Stomach (tissue), 4 donors: ENCODE data around the gene HOXC13.

Source experiments
- POLR2AphosphoS5 ChIP-seq, 3 donors: sonication (generic); formaldehyde crosslinking; IDR thresholded peaks; one replicate each; pipeline ENCODE4 v1.6.1; 2016; ENCODE audit warnings: antibody characterized with exemption in 3 of 3
- TF ChIP-seq, protein P1 (sequence below), 7 experiments: fragments of 450-650 bp in 4 of 7; fragments of 200-600 bp in 3 of 7; sonication (generic) in 3 of 7; IDR thresholded peaks; one replicate each; pipeline ENCODE4 v1.5.1; 2016 to 2019; ENCODE audit warnings: antibody characterized with exemption in 7 of 7, control low read depth in 2 of 7, mild to moderate bottlenecking in 1 of 7

DNA sequence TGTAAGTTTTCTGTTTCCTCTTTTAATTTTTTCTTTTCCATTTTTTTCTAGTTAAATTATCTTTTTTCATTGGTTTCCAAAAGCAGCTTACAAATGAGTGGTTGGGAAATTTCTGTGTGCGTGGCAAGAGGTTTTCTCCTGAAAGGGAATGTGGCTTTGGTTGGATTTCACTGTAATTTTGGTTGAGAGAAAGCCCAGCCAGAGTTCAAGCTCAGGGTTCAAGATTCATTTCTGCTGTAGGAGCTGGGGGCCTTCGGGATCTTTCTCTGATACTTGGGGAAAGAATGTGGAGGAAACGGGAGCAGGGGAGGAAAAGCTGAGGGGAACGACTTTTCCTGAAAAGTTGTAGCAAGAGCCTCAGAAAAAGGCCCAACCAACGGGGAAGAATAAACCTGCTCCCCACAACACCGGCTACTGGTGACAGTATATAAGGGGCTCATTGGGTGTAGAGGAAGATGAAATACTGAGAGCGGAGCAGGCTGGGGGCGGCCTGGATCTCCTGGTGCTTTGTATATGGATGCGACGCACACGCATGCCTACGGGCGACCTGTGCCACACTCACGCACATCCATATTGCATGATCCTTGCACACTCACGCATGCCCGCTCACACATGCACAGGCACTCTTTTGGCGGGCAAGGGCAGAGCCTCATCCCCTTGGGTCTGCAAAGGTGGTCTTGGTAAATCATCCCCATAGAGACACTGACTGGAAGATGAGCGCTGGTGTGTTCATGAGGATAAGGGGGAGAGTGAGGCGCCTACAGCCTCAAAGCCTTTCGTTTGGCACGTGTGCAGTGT lies 48.3 kb downstream of the HOXC13 start:
- TF ChIP-seq POLR2AphosphoS5 (IDR thresholded peaks at IDR 0.05): no peak
- TF ChIP-seq, protein P1, sequence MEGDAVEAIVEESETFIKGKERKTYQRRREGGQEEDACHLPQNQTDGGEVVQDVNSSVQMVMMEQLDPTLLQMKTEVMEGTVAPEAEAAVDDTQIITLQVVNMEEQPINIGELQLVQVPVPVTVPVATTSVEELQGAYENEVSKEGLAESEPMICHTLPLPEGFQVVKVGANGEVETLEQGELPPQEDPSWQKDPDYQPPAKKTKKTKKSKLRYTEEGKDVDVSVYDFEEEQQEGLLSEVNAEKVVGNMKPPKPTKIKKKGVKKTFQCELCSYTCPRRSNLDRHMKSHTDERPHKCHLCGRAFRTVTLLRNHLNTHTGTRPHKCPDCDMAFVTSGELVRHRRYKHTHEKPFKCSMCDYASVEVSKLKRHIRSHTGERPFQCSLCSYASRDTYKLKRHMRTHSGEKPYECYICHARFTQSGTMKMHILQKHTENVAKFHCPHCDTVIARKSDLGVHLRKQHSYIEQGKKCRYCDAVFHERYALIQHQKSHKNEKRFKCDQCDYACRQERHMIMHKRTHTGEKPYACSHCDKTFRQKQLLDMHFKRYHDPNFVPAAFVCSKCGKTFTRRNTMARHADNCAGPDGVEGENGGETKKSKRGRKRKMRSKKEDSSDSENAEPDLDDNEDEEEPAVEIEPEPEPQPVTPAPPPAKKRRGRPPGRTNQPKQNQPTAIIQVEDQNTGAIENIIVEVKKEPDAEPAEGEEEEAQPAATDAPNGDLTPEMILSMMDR (IDR thresholded peaks at IDR 0.05): no peak
